Skeletal muscle satellite cell (primary cell): ENCODE data around the gene GLCCI1.
"Not testable (repeated sequence)": the region's sequence is repeated elsewhere in the genome, so short reads cannot be mapped to it uniquely, and the experiment has no call there.

Experiments
- H3K27me3 ChIP-seq: 2 replicates; pipeline ENCODE4 v1.7.0; 2013; ENCODE audit warnings: low read length; ENCODE audit not compliant: control insufficient read depth, insufficient read depth
- H3K36me3 ChIP-seq: 2 replicates; pipeline ENCODE4 v1.7.0; 2013; ENCODE audit warnings: mild to moderate bottlenecking, control low read depth, low read length; ENCODE audit not compliant: insufficient read depth
- H3K4me1 ChIP-seq: 2 replicates; pipeline ENCODE4 v1.7.0; 2013; ENCODE audit warnings: low read length; ENCODE audit not compliant: control insufficient read depth, insufficient read depth
- H3K4me2 ChIP-seq: 2 replicates; pipeline ENCODE4 v1.7.0; 2013; ENCODE audit warnings: mild to moderate bottlenecking, low read length
- H3K4me3 ChIP-seq: 2 replicates; pipeline ENCODE4 v1.7.0; 2013; ENCODE audit warnings: low read length
- H3K9ac ChIP-seq: 2 replicates; pipeline ENCODE4 v1.7.0; 2013; ENCODE audit warnings: mild to moderate bottlenecking, low read depth, low read length, moderate library complexity
- H3K9me3 ChIP-seq: replicated peaks from 2 replicates; pipeline ENCODE4 v1.7.0; 2013; ENCODE audit warnings: mild to moderate bottlenecking, control low read depth, low read length

Gene GLCCI1

GRCh38 chr7:8084836-8085235 lies 116.2 kb downstream of the GLCCI1 start:
- Histone ChIP-seq H3K9ac (no peak overlapping the region), H3K4me2 (no peak overlapping the region), H3K4me1 (no peaks in the 10 kb centered on the region), H3K36me3 (peaks cover 18% of the 10 kb centered on the region), H3K9me3 (no peaks in the 10 kb centered on the region), H3K27me3 (no peaks in the 10 kb centered on the region), H3K4me3 (no peak overlapping the region)

DNA sequence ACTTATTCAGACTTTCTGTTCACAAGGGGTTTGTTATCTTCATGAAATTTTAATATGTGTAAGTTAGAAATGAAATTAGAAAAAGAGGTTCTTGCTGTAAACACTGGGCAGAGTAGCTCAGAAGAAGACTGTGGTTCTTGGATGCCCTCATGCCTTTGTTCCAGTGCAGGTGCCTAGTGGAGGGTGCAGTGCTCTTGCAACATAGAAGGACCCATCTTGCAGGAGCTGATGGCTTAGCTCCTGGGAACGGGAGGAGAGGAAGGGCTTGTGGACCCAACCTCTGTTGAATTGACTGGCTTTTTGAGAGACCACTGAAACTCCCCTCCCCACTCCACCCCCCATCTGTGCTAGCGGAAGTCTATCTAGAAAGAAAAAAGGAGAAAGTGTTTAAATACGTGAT lies 116.8 kb downstream of the GLCCI1 start:
- Histone ChIP-seq H3K9ac (no peak overlapping the region), H3K27me3 (no peaks in the 10 kb centered on the region), H3K36me3 (peaks cover 18% of the 10 kb centered on the region), H3K4me3 (no peak overlapping the region), H3K4me2 (no peak overlapping the region), H3K9me3 (no peaks in the 10 kb centered on the region), H3K4me1 (no peaks in the 10 kb centered on the region)

DNA sequence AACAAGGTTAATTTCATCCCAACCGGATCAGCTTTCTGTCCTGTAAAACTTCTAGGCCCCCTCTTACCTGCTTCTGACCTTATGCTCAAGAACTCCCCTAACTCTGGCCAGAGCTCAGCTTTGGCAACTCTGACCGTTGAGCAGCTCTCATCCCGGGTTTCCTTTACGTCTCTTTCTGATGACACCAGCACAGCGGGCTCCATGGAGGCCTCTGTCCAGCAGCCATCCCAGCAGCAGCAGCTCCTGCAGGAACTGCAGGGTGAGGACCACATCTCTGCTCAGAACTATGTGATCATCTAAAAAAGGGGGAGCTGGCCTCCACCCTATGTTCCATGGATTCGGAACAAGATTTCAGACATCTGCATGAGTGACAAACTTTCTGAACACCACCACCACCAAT lies 117.6 kb downstream of the GLCCI1 start:
- peaks cover 18% of the 10 kb centered on the region for H3K36me3 ChIP-seq
- H3K27me3 ChIP-seq: no peaks in the 10 kb centered on the region
- H3K4me2 ChIP-seq: no peak overlapping the region
- H3K9ac ChIP-seq: no peak overlapping the region
- no peaks in the 10 kb centered on the region for H3K9me3 ChIP-seq
- H3K4me1 ChIP-seq: no peaks in the 10 kb centered on the region
- no peak overlapping the region for H3K4me3 ChIP-seq

GRCh38 chr7:8089036-8089780 lies 120.6 kb downstream of the GLCCI1 start:
- no peak overlapping the region for H3K9ac ChIP-seq
- H3K36me3 ChIP-seq: peaks cover 18% of the 10 kb centered on the region
- no peak overlapping the region for H3K4me3 ChIP-seq
- no peaks in the 10 kb centered on the region for H3K4me1 ChIP-seq
- no peak overlapping the region for H3K4me2 ChIP-seq
- H3K27me3 ChIP-seq: no peaks in the 10 kb centered on the region
- no peaks in the 10 kb centered on the region for H3K9me3 ChIP-seq

DNA sequence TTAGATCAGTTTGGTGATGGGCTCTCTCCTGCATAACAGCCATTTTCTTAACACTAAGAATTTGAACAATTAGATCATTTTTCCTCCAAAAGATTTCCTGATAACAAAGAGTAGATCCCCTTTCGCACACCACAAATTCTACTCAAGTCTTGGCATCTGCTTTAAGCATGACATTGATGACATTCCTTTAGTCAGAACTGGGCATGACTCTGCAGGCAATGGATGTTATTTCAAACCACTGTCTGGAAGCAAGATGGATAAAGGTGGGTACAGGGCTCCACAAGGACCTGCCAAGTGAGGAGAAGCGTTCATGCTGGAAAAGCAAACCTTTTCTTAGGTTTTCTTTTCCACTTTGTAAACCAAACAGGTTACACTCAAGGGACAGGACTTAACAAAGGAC lies 123.5 kb downstream of the GLCCI1 start:
- Histone ChIP-seq H3K4me1 (no peaks in the 10 kb centered on the region), H3K9me3 (no peaks in the 10 kb centered on the region), H3K9ac (no peak overlapping the region), H3K4me3 (no peak overlapping the region), H3K4me2 (no peak overlapping the region), H3K36me3 (no peaks in the 10 kb centered on the region), H3K27me3 (no peaks in the 10 kb centered on the region)

DNA sequence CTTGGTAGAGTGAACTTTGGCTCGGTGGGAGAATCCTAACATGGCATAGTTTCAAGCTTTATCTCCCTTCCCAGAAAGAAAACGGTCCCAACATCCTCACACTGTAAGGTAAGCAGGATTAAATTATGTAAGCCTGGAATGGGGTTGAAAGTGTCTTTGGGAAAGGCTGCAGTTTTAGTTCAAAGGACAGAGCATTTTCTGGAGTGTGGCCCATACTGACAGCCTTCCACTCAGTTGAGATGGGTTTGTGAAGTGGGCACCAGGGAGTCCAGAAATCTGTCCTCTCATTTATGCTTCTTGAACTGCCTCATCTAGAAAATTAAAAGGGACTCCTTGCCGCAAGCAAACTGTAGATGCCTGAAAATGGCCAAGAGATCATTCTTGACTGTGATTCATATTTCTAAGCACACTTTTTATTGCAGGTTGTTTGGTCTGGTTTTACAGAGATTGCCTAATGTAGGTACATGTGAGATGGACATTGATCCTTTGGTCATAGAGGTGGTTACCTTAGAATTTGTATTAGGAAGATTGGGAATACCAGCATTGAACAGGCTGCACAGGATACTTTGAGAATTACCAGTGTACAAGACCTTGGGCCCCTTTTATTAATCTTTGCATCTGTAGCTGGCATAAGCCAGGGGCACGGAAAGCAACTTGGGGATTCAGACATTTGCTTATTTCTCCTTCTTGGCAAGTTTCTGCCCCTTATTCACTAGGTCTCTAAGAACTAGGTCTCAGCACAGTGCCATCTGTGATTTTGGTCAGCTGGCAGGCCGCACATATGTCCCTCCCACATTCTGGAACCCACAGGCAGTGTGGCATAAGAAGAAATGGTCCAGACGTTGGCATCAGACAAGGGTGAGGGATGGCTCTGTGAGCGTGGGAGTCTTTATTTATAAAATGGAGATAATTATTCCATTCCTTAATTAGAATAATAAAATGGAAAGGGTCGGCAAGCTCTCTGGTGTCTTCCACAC lies 125.9 kb downstream of the GLCCI1 start:
- Histone ChIP-seq H3K9me3 (no peaks in the 10 kb centered on the region), H3K27me3 (no peaks in the 10 kb centered on the region), H3K4me1 (no peaks in the 10 kb centered on the region), H3K4me2 (no peak overlapping the region), H3K36me3 (no peaks in the 10 kb centered on the region), H3K4me3 (no peak overlapping the region), H3K9ac (no peak overlapping the region)

GRCh38 chr7:8101292-8101691 lies 132.7 kb downstream of the GLCCI1 start:
- H3K4me1 ChIP-seq: not testable (repeated sequence)

GRCh38 chr7:8103282-8103681 lies 134.7 kb downstream of the GLCCI1 start:
- no peak overlapping the region for H3K9ac ChIP-seq
- H3K9me3 ChIP-seq: no peaks in the 10 kb centered on the region

More at GRCh38 chr7:8101292-8101691, 132.7 kb downstream of the GLCCI1 start:
- not testable (repeated sequence) for H3K27me3 ChIP-seq, H3K4me3 ChIP-seq, H3K9ac ChIP-seq, H3K36me3 ChIP-seq, H3K4me2 ChIP-seq, H3K9me3 ChIP-seq

DNA sequence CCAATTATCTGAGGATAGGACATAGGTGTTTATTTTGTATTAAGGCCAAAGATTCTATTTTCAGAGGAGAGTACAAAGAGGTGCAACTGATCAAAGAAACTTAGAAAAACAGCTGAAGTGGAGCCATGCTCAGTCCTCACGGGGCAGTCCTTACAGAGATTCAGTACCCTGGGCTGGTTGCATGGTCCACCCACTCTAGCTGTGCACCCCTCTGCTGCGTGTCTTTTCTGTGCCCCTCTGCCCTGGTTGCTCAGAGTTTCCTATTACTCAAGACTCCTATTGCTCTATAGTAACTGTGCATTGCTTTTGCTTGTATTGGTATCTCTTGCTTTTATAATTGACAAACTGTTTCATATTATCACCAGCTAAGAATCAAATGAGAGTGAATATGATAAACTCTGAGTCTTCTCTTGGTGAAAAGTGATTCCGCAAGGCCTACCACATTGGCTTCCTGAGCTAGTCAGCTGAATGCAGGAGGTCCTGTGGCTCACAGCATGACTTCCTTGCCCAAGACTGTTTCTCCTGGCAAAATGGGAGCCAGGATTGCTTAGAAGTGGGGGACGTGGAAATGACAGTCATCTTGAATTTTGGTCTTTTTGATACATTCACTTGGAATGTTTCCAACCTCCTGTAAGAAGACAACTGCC lies 137.0 kb downstream of the GLCCI1 start:
- no peaks in the 10 kb centered on the region for H3K27me3 ChIP-seq
- no peak overlapping the region for H3K4me3 ChIP-seq
- no peaks in the 10 kb centered on the region for H3K36me3 ChIP-seq
- H3K9ac ChIP-seq: no peak overlapping the region
- no peak overlapping the region for H3K4me2 ChIP-seq
- H3K9me3 ChIP-seq: no peaks in the 10 kb centered on the region
- peaks cover 9% of the 10 kb centered on the region for H3K4me1 ChIP-seq

More at GRCh38 chr7:8103282-8103681, 134.7 kb downstream of the GLCCI1 start:
- Histone ChIP-seq H3K4me1 (no peaks in the 10 kb centered on the region), H3K4me3 (no peak overlapping the region), H3K27me3 (no peaks in the 10 kb centered on the region), H3K36me3 (no peaks in the 10 kb centered on the region), H3K4me2 (no peak overlapping the region)

DNA sequence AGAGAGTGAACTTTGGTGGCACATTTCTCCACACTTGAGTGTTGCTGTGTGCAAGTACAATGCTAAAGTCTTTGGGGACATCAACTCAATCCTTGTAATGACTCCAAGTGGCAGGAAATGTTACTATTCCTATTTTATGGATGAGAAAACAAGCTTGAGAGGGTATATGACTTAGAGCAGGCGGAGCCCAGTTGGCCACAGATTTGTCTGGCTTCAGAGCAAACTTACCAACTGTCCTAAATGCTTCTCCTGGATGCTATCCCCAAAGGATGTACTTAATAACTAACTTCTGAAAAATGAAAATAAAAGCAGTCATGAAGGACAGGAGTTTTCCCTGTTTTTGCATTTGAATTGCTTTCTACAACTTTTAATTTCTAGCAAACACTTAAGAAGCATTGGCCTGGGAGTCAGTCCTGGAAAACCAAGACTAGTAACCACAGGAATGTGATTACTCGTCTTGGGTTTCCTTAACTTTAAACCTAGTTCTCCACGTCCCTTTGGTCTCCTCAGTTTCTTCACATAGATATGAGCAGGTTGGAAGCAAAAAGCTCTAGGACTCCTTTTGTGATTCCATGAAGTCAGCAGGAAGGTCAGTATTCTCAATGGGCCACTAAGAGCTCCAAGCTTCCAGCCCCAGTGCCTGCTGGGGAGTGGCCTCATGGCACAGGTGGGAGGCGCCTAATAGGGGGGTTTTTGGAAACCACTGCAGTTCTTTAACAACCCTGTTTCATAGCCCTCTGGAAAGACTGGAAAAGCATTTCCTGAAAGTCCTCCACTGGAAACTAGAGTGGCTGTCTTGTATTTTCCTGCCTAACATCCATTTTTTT lies 140.8 kb downstream of the GLCCI1 start:
- no peaks in the 10 kb centered on the region for H3K9me3 ChIP-seq
- no peak overlapping the region for H3K4me2 ChIP-seq
- H3K27me3 ChIP-seq: no peaks in the 10 kb centered on the region
- H3K4me1 ChIP-seq: peaks cover 9% of the 10 kb centered on the region
- no peaks in the 10 kb centered on the region for H3K36me3 ChIP-seq
- H3K4me3 ChIP-seq: no peak overlapping the region
- no peak overlapping the region for H3K9ac ChIP-seq
